Right lobe of liver (tissue), 4 donors: ENCODE data around the gene PGAP3.

Experiments
- POLR2A ChIP-seq: fragments of 450-650 bp; IDR thresholded peaks from one replicate; pipeline ENCODE4 v1.6.1; 2017; ENCODE audit warnings: antibody characterized with exemption, mild to moderate bottlenecking
- TF ChIP-seq, protein P1 (sequence below), 4 donors: fragments of 200-600 bp in 3 of 4; fragments of 450-650 bp in 1 of 4; IDR thresholded peaks; one replicate each; pipeline versions ENCODE4 v1.5.1 to v1.8.0; 2016 to 2022; ENCODE audit warnings: antibody characterized with exemption in 4 of 4, mild to moderate bottlenecking in 2 of 4
- donor health status: DM: no; HTN: no; CAD: no.
- donor health status: DM: no; HTN: no; CAD: no.
- donor health status: DM: no; HTN: yes; CAD: no.

DNA sequence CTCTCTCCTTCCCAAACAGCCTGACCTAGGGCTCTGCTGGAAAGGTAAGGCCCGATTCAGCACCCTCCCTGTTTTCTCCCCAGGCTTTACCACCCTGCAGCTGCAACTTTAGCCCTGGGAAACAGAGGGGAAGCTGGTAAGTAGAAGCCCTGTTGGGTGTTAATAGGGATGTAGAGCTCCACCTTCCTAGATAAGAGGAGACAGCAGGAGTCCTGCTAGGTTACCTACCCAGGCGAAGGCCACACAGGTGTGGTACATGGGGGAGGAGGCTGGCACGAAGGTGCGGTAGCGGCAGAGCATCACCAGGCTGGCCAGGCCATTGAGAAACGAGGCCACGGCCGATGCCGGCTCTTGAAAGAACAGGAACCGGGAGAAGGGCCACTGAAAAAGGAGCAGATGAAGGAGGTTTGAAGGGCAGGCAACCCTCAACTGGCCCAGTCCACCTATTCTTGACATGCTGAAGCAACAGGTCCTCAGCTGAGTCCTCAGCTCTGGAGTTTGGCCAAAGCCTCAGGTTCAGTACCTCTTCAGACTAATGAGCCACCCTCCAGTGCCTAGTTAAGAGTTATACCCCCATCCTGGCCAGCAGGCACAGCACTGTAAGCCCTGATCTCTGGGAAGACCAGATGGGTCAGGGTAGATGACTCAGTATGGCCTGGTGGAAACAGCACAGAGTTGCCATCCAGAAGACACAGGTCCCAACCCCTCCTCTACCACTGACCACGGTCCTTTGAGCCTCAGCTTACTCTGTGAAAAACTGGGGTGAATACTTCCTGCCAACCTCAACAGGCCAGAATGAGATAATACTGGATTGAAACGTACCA is 3.3 kb downstream of the PGAP3 start:
- TF ChIP-seq, protein P1, sequence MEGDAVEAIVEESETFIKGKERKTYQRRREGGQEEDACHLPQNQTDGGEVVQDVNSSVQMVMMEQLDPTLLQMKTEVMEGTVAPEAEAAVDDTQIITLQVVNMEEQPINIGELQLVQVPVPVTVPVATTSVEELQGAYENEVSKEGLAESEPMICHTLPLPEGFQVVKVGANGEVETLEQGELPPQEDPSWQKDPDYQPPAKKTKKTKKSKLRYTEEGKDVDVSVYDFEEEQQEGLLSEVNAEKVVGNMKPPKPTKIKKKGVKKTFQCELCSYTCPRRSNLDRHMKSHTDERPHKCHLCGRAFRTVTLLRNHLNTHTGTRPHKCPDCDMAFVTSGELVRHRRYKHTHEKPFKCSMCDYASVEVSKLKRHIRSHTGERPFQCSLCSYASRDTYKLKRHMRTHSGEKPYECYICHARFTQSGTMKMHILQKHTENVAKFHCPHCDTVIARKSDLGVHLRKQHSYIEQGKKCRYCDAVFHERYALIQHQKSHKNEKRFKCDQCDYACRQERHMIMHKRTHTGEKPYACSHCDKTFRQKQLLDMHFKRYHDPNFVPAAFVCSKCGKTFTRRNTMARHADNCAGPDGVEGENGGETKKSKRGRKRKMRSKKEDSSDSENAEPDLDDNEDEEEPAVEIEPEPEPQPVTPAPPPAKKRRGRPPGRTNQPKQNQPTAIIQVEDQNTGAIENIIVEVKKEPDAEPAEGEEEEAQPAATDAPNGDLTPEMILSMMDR (IDR thresholded peaks at IDR 0.05) = no peak
- TF ChIP-seq POLR2A = no peak
